ENCODE results near the gene F12.
"Not testable (repeated sequence)": the region's sequence is repeated elsewhere in the genome, so short reads cannot be mapped to it uniquely, and the experiment has no call there.

The F12 gene

DNA sequence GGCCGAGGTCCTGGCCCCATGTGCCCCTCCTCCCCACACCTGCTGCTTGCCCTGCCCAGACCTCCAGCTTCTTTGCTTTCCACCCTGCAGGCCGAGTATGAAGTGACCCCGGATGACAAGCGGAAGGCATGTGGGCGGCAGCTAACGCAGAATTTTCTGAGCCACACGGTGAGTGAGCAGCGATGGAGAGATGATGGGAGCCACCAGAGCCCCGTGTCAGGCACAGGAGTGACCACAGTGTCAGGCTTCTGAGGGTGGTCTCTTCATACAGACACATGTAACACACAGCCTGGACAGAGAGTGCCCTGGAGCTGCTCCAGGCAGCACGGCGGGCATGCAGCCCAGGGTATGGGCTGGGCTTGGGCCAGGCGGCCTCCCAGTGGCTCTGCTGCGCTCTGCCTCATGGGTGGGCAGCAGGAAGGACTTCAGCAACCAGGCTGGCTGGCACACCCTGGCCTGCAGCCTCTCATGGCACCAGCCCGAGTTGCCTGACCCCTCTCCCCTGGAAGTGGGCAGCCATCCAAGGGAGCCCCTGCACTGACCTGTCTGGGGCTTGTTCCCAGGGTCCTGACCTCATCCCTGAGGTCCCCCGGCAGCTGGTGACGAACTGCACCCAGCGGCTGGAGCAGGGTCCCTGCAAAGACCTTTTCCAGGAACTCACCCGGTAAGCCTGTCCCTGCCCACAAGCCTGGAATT lies 22.9 kb upstream of the F12 start:
- DNase-seq, result no peak

- no peak for DNase-seq
Measured at GRCh38 chr5:177431317-177432142, 22.2 kb upstream of the F12 start.

DNA sequence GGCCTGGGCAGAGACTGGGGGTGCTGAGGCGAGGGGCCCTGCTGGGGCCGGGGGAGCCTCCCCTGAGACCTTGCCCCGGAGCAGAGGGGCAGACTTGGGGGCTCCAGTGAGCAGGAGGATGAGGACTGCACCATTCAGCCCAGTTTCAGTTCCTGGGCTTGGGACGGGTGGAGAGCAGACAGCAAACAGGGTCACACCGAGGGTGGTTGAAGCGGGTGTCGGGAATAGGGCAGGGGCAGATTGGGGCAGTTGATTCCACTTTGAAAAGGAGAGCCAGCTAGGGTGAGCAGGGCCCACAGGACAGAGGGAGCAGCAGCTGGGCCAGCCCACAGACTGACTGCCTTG lies 21.6 kb upstream of the F12 start:
- DNase-seq, result no peak

DNA sequence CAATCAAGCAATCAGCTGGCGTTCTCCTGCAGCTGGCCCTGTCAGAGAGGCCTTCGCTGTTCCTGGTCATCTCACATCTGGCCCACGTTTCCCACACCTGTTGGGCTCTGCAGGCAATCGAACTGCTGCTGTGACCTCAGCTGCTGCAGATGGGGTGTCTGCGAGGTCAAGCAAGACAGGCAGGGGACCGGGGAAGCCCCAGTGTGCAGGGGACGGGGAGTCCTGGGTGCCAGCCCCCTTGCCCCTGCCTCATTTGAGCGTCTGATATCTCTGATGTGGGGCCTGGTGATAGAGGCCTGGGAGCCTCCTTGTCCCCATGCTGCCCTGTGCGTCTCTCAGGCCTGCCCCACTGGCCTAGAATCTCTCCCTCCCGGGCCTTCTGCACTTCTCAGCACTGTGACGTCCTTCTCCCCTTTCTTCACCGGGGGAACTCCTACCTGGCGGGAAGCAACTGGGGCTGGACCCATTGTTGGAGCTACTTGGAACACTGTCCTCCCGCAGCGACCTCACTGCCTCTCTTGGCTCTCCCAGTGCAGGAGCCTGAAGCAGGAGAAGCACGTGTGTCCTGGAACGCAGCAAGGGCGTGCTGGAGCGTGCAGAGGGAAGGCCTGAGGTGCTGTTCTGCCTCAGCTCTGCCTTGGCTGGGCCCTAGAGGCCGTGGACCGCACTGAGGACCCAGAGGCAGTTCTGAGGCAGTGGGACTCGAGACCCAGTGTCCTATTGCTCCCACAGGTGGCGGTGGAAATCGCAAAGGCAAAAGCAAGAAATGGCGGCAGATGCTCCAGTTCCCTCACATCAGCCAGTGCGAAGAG lies 21.0 kb upstream of the F12 start:
- DNase-seq, result no peak

DNA sequence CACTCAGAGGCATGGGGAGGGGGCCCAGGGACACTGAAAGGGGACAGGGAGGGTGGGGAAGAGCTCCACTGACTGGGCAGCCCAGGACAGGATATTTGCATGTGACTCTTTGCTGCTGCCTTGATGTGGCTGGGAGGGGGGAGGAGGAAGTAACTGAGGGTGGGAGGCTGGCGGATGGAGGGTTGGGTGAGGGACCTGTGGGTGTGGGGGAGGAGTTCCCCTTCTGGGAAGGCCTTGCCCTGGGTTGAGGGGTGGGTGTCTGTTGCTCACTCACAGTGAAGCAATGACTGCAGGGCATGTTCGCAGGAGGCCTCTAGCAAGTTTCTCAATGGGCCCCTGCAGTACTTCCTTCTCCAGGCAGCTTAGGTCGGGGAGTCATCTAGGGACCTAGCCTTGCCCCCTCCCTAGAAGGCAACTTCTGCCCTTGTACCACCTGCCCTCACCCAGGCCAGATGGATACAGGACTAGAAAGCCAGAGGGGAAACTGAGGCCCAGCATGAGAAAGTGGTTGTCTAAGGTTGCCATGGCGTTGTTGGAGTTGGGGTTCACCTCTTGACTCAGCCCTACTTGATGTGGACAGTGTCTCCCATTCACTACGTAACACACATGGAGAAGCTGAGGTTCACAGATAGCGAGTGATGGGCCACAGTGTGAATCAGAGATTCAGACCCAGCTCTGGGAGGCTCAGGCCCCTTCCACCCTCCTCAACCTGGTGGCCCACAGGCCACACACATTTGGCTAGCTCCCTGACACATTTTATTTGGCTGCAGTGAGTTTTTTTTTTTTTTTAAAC lies 20.1 kb upstream of the F12 start:
- no peak for DNase-seq

DNA sequence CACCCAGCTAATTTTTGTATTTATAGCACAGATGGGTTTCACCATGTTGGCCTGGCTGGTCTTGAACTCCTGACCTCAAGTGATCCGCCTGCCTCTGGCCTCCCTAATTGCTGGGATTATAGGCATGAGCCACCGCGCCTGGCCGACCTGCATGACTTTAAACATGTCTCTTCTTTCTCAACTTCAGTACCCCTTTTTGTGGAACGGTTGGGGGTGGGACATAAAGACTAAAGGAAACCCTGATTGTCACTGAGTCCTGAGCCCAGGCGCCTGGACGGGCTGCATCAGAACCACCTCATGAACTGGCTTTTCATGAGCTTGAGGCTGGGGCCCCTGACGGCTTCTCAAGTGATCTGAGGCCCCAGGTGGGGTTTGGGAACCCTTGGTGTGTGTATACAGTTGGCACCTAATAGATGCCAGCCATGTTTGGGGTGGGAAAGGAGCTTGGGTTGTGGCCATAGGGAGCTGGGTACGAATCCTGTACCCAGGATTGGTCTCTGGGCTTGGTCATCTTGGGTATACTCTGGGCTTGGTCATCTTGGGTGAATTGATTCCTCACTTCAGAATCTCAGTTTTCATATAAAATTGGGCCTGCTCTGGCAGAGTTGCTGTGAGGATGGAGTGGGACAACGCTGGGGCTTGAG lies 19.3 kb upstream of the F12 start:
- no peak for DNase-seq

- no peak for DNase-seq
Measured at GRCh38 chr5:177427919-177428573, 18.7 kb upstream of the F12 start.

GRCh38 chr5:177427211-177427822 lies 18.0 kb upstream of the F12 start:
- DNase-seq, result no peak

DNA sequence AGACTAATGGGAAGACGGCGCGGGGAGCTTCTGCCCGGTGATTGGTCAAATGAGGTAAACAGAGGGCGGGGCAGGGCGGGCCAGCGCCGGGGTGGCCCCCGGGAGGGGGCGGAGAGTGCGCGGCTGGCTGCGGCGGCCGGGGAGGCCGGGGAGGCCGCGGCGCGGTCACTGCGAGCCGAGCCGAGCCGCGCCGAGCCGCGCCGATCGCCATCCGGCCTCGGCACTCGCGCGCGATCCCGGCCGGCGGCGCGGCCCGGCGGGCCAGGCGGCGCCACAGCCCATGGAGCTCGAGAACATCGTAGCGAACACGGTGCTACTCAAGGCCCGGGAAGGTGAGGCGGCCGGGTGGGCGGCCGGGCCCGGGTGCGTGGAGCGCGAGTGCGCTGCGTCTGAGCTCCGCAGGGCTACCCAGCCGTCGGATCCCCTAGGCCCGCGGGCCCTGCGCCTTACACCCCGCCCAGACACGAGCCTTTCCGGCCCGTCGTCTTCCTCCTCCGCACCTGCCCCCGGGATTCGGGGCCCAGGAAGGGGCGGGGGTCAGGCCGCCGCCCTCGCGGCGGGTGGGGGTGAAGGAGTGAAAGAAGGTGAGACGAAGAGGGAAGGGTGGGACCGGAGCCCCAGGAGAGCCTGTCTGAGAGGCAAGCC lies 17.3 kb upstream of the F12 start, which contains the start of gene GRK6:
TSS of gene GRK6 (plus strand) at position 111 of the 645 bp plus-strand sequence. CDS start at position 281, 170 bp downstream.
- DNase-seq, result no peak

GRCh38 chr5:177425801-177426565 lies 16.6 kb upstream of the F12 start:
- peak; percentile 98 for DNase-seq

DNA sequence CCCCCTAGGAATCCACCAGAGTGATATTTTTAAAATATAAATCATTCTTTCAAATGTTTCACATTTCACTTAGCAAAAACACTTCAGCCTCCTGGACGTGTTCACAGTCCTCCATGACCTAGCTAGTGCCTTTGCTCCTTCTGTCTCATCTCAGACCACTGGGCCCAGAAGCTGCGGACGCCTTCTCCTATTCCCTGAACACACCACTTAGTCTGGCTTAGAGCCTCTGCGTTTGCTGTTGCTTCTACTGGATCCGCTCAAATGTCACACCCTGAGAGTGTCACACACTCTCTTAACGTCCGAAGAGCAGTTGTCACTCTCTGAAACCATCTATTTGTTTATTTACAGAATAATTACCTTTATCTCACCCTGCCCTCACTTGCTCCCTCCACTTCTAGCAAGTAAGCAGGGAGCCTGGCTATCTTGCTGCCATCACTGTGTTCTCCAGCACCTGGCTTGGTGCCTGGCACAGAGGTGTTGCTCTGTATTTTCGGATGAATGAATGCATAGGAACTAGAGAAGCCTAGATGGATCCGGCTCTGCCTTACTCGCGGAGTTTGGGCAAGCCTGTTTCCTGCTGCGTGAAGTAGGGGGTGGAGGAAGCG lies 15.9 kb upstream of the F12 start:
- no peak for DNase-seq

- no peak for DNase-seq
Measured at GRCh38 chr5:177423671-177424070, 14.3 kb upstream of the F12 start.

DNA sequence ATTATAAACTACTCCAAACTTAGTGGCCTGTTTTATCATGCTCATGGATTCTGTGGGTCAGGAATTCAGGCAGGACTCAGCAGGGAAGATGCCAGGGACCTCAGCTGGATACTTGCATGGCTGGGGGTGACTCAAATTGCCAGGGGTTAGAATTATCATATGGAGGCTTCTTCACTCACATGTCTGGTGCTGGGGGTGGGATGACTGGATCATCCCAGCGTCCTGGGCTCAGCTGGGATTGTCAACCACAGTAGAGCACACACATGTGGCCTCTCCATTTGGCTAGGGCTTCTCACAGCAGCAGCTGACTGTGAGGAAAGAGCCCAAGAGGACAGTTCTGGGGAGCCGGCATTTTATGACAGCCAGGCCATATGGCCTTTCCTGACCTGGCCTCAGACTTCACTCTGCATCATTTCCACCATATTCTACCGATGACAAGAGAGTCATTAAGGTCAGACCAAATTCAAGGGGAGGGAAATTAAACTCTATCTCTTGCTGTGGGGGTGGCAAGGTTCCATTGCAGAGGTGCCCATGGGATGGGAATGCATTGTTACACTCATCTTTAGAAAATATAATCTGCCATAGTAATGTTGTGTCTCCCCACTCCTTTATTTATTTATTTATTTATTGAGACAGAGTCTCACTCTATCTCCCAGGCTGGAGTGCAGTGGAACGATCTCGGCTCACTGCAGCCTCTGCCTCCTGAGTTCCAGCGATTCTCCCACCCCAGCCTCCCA lies 11.9 kb upstream of the F12 start:
- DNase-seq, result no peak

- DNase-seq, result not testable (repeated sequence)
Measured at GRCh38 chr5:177420472-177420871, 11.1 kb upstream of the F12 start.

DNA sequence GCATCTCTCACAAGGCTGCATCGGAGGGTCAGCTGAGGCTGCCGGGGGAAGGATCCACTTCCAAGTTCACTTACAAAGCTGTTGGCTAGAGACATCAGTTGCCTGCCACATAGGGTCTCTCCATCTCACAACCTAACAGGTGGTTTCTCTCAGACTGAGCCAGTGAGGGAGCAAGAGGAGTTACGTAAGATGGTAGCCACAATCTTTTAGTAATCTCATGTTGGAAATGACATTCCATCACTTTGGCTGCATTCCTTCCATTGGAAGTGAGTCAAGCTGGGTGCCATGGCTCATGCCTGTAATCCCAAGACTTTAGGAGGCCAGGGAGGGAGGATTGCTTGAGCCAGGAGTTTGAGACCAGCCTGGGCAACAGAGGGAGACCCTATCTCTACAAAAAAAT lies 9.7 kb upstream of the F12 start:
- no peak for DNase-seq

DNA sequence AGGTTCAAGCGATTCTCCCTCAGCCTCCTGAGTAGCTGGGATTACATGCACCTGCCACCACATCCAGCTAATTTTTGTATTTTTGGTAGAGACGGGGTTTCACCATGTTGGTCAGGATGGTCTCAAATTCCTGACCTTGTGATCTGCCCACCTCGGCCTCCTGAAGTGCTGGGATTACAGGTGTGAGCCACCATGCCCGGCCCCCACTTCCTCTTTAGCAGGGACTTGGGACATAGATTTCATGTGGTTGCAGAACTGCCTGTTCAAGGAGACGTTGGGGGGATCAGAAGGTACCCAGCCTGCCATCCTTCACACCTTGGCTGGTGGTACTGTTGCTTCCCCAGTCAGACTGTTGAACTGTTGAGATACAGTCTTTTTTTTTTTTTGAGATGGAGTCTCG lies 7.7 kb upstream of the F12 start:
- DNase-seq, result not testable (repeated sequence)

DNA sequence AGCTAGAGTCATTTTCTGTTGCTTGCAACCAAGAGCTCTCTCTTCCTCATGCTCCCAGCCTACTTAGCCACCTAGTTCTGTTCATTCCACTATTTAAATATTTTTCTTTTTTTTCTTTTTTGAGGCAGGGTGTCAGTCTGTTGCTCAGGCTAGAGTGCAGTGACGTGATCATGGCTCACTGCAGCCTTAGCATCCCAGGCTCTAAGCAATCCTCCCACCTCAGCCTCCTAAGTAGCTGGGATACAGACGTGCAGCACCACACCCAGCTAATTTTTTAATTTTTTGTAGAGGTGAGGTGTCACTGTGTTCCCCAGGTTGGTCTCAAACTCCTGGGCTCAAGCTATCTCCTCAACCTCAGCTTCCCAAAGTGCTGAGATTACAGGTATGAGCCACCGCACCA lies 5.1 kb upstream of the F12 start:
- no peak for DNase-seq

- no peak for DNase-seq
Measured at GRCh38 chr5:177412603-177413233, 3.4 kb upstream of the F12 start.

Data from NCI-H187 treated with DMSO at 0.1 percent for 48 hours (cell line).